Stimulated activated CD8-positive, alpha-beta memory T cell treated with anti-CD3 and anti-CD28 coated beads, Interleukin-4, amount 100 ng/mL, for 4 hours (primary cell): ENCODE results near the gene SGPP1.
A peak's percentile ranks its signal among the peaks of the same experiment; 100 is the strongest.
"Not testable (repeated sequence)": the region's sequence is repeated elsewhere in the genome, so short reads cannot be mapped to it uniquely, and the experiment has no call there.

Experiments
- DNase-seq, 2 donors: peaks; one replicate each; pipeline ENCODE4 v3.0.0-alpha.2; 2020; ENCODE audit warnings: low read depth in 2 of 2, low spot score in 1 of 2

Gene SGPP1

GRCh38 chr14:63673886-63674497, 53.9 kb downstream of the SGPP1 start:
- DNase-seq, result no peak

- no peak for DNase-seq
These were observed 54.6 kb downstream of the SGPP1 start for GRCh38 chr14:63673255-63673654.

- DNase-seq, result no peak
These were observed 55.3 kb downstream of the SGPP1 start for GRCh38 chr14:63672417-63673180.

GRCh38 chr14:63671987-63672386, 55.9 kb downstream of the SGPP1 start:
- no peak for DNase-seq

GRCh38 chr14:63670692-63671091, 57.2 kb downstream of the SGPP1 start:
- no peak for DNase-seq

GRCh38 chr14:63666335-63666734, 61.5 kb downstream of the SGPP1 start:
- DNase-seq, result no peak

GRCh38 chr14:63663428-63664341, 64.2 kb downstream of the SGPP1 start:
- no peak for DNase-seq

- DNase-seq, result no peak
These were observed 65.1 kb downstream of the SGPP1 start for GRCh38 chr14:63662776-63663175.

GRCh38 chr14:63661881-63662280, 66.0 kb downstream of the SGPP1 start:
- DNase-seq, result not testable (repeated sequence)

- no peak for DNase-seq
These were observed 68.1 kb downstream of the SGPP1 start for GRCh38 chr14:63659726-63660125.

- no peak for DNase-seq
These were observed 71.7 kb downstream of the SGPP1 start for GRCh38 chr14:63656194-63656593.

- no peak for DNase-seq
These were observed 72.9 kb downstream of the SGPP1 start for GRCh38 chr14:63654936-63655335.

- DNase-seq, result no peak
These were observed 73.5 kb downstream of the SGPP1 start for GRCh38 chr14:63654346-63654745.

GRCh38 chr14:63652406-63652805, 75.5 kb downstream of the SGPP1 start:
- no peak for DNase-seq

GRCh38 chr14:63650256-63650952, 77.5 kb downstream of the SGPP1 start:
- DNase-seq, result peak in 1 of 2 donors; percentile 27

GRCh38 chr14:63647696-63648410, 80.0 kb downstream of the SGPP1 start:
- DNase-seq, result no peak

- DNase-seq, result no peak
These were observed 83.1 kb downstream of the SGPP1 start for GRCh38 chr14:63644741-63645140.

- DNase-seq, result no peak
These were observed 85.0 kb downstream of the SGPP1 start for GRCh38 chr14:63642656-63643382.

GRCh38 chr14:63642229-63642611, 85.6 kb downstream of the SGPP1 start:
- DNase-seq, result peak; percentile 55 to 66
